ENCODE measurements around the gene OR2H2.

GRCh38 chr6:29598172-29598747 is 13.3 kb downstream of the OR2H2 start:
- no peak for TF ChIP-seq CTCF (tag by site-specific recombination; IDR thresholded peaks at IDR 0.05)
- no peak for TF ChIP-seq ZNF768 (tag by site-specific recombination; IDR thresholded peaks at IDR 0.05)
- no peak for TF ChIP-seq ZNF558 (tag by site-specific recombination; IDR thresholded peaks at IDR 0.05)
- no peak for TF ChIP-seq ZSCAN18 (tag by site-specific recombination; IDR thresholded peaks at IDR 0.05)
- no peak for TF ChIP-seq ZNF350 (tag by site-specific recombination; IDR thresholded peaks at IDR 0.05)
- no peak for TF ChIP-seq ZNF132 (tag by site-specific recombination; IDR thresholded peaks at IDR 0.05; ENCODE audit: borderline replicate concordance)
- TF ChIP-seq REST (tag by site-specific recombination; IDR thresholded peaks at IDR 0.05) = no peak
- no peak for TF ChIP-seq ZNF112 (tag by site-specific recombination; IDR thresholded peaks at IDR 0.05)
